ENCODE measurements around the gene SERGEF.
"Not testable (repeated sequence)": the region's sequence is repeated elsewhere in the genome, so short reads cannot be mapped to it uniquely, and the experiment has no call there.

SERGEF gene

DNA sequence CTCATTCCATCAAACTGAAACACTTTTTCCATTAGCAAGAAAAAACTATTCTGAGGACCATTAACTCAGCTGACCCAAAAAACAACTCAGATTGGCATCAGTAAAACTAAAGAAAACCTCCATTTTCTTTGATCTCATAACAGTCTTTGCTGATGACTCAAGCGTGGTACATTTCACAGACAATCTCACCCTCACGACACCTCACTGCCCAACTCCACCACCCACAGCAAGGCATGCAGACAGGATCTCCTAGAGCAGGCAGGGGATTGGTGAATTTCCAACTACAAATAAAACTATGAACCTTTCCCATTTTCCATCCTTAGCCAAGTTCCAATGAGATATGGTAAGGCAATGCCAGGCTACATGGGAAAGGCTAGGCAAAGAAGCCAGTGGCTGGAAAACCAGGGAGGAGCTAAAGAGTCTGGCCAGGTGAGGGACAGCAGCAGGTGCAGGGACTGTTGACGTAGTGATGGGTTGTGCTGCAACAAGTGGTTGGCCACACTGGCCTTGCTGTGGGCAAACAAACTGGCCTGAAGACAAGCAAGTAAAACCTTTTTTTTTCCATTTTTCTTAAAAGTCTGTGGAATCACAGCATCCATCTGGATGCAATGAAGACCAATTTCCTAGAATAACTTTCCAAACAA lies 97.2 kb downstream of the SERGEF start:
- DNase-seq (ENCODE audit: low read depth in 4 of 4, low spot score in 1 of 4), result no peak

DNA sequence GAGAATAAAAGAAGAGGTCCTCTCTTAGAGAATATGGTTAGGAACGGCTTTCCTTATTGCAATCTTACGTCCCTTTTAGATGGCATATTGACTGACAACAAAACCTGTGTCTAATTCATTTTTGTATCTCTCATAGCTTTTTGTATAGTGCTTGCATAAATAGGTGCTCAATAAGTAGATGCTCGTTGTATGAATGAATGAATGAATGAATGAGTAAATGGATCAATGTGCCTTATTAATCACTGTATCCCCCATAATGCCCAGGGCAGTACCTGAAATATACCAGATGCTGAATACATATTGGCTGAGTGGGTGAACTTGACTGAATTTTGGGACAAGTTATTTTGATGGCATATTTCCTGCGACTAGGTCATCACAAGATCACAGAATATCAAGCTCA lies 97.9 kb downstream of the SERGEF start:
- DNase-seq (ENCODE audit: low read depth in 4 of 4, low spot score in 1 of 4), result no peak

DNA sequence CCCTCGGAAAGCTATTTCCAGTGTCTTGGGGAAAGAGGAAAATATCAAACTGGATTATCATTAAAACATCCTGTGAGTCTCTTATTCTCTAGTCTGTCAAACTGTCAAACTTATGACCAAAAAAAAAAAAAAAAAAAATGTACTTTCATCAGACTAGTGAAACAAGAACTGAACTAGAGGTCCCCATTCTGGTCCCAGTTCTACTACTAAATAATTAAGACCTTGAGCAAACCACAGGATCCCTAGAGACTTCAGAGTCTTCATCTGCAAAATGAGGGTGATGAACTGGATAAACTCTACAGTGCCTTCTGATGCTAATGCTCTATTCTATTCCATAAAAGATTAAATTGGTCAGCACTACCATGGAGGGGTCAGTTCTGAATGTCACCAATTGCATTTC lies 105.8 kb downstream of the SERGEF start:
- no peak for DNase-seq (ENCODE audit: low read depth in 4 of 4, low spot score in 1 of 4)

DNA sequence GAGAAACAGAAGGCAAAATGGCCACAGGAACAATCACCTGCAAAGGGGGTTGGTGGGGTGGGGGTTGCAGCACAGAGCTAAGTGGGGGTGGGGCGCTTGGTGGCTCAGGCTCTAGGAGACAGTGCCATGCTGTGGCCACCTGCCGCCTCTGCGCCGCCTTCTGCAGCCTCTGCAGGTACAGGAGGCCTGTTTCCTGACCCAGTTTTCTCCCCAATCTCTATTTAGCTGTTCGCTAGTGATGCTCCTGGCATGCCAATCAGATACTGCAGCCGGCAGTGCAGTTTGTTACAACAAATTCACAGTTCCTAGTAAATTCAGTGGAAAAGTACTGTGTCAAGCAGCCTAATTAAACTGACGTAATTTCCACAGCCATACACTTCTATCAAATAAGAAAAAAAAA lies 106.4 kb downstream of the SERGEF start:
- DNase-seq (ENCODE audit: low read depth in 4 of 4, low spot score in 1 of 4), result no peak

DNA sequence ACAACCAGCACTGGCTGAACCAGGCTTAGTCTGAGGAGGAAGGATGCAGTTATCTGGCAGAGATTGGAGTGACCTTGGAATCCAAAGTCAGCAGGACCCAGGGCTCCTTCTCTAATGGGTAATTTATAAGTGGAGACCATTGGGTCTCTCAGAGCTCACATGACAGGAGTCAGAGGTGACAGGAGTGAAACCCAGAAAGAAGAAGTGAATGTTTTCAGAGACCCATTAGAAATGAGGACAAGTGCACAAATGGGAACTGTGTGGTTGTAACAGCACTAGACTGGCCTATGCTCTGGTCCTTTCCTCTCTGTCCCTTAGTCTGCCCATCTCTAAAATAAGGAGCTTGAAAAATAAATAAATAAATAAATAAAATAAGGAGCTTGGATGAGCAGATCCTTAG lies 107.4 kb downstream of the SERGEF start:
- no peak for DNase-seq (ENCODE audit: low read depth in 4 of 4, low spot score in 1 of 4)

DNA sequence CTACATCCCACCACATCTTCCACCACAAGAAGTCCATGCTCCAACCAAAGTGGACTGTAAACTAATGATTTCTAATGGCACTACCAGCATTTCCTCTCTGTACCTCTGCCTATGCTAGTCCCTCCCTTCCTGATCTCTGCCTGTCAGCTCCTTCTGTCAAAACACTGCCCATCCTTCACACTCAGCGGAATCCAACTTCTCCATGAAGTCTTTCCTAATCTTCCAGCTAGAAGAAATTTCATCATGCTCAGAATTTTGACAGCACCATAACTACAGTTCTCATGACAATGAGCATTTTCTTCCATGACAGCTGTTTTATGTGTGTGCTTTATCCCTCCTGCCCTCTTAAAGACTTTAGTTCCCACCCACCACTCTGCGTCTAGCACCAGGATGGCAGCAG lies 111.4 kb downstream of the SERGEF start:
- no peak for DNase-seq (ENCODE audit: low read depth in 4 of 4, low spot score in 1 of 4)

DNA sequence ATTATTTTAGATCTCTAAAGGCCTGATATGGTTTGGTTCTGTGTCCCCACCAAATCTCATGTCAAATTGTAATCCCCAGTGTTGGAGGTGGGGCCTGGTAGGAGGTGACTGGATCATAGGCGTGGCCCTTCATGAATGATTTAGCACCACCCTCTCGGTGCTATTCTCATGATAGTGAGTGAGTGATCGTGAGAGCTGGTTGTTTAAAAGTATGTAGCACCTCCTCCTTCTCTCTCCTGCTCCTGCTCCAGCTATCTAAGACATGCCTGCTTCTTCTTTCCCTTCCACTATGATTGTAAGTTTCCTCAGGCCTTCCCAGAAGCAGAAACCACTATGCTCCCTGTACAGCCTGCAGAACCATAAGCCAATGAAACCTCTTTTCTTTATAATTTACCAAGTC lies 114.1 kb downstream of the SERGEF start:
- DNase-seq (ENCODE audit: low read depth in 4 of 4, low spot score in 1 of 4), result no peak

DNA sequence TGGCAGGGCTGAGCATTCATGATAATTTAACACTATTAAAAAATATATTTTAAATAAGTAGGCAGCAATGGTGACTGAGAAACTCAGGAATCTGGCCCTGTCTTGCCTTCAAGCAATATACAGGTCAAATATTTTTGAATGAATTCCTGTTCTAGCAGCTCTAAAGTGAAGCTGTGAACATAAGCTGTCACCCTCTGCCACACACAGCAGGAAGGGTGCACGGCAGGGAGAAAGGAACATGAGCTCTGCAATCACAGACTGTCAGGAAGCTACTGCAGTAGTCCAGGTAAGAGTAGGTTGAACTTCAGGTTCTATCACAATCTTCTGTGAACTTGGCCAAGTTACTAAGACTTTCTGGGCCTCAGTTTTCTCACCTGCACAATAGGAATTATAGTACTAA lies 114.8 kb downstream of the SERGEF start:
- DNase-seq (ENCODE audit: low read depth in 4 of 4, low spot score in 1 of 4), result no peak

DNA sequence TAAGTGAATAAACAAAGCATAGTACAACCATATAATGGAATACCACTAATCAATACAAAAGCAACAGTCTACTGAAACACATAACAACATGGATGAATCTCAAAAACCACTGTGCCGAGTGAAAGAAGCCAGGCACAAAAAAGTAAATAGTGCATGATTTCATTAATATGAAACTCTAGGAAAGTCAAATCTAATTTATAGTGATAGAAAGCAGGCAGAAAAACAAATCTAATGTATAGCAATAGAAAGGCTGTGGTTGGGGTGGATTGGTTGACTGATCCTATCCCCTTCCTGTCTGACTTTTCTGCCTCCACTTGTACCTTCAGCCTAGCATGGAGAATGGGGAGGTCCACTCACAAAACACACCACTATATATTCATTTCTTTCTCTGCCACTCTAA lies 115.4 kb downstream of the SERGEF start:
- DNase-seq (ENCODE audit: low read depth in 4 of 4, low spot score in 1 of 4), result no peak

DNA sequence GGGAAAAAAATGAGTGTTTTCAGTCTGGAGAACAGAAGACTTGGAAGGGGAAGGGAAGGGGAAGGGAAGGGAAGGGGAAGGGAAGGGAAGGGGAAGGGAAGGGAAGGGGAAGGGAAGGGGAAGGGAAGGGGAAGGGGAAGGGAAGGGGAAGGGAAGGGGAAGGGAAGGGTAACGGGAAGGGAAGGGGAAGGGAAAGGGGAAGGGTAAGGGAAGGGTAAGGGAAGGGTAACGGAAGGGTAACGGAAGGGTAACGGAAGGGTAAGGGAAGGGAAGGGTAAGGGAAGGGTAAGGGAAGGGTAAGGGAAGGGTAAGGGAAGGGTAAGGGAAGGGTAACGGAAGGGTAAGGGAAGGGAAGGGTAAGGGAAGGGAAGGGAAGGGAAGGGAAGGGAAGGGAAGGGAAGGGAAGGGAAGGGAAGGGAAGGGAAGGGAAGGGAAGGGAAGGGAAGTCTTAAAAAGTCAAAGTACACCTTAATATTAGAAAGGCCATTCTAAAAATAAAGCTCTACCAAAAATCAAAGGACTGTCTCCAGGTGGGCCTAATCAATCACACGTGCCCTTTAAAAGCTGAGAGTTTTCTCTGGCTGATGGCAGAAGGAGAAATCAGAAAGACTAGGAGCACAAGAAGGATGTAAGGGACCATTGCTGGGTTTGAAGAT lies 116.2 kb downstream of the SERGEF start:
- DNase-seq (ENCODE audit: low read depth in 4 of 4, low spot score in 1 of 4), result not testable (repeated sequence)

DNA sequence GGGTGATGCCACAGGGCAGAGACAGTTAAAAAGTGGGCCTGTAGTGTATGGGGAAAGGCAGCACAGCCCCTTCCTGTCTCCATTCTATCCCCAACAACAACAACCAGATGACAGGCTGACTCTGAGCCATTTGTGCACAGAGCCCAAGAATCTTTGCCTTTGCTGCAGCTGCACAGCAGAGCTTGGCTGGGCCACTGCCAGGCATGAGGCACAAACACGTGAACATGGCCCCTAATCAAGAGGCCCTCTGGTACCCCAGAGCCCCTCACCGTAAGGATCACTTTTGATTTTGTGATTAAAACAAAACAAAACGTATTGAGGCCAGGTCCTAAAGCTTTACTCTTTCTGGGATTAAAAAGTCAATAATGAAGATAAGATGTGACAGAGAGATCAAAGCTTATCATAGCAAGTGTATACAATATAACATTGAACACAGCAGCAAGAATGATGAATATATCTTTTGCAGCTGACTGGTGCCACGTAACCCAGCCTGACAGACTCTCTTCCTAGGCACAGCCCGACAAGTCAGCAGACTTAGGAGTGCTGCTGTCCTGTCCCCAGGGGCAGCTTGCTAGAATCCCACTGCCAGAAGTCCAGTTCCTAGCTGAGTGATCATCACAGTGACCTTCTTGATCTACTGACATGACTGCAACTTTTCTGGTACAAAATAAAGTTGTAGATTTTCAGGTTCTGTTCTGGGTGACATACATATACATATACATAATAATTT lies 117.8 kb downstream of the SERGEF start:
- no peak for DNase-seq (ENCODE audit: low read depth in 4 of 4, low spot score in 1 of 4)

DNA sequence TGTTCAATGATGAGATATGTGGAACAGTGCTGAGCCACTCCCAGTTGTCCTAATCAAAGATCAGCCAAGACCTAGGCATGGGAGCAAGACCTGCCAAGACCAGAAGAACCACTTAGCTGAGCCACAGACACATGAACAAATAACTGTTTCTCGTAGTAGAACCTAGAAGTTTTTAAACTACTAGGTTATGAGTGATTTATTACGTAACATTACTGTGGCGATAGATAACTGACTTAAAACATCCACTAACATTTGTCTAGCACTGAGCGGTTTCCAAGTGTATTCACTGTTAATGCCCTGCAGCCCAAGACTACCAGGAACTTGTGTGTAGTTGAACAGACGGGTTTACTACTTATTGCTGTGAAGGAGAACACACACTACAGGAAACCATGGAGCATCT lies 120.4 kb downstream of the SERGEF start:
- no peak for DNase-seq (ENCODE audit: low read depth in 4 of 4, low spot score in 1 of 4)

DNA sequence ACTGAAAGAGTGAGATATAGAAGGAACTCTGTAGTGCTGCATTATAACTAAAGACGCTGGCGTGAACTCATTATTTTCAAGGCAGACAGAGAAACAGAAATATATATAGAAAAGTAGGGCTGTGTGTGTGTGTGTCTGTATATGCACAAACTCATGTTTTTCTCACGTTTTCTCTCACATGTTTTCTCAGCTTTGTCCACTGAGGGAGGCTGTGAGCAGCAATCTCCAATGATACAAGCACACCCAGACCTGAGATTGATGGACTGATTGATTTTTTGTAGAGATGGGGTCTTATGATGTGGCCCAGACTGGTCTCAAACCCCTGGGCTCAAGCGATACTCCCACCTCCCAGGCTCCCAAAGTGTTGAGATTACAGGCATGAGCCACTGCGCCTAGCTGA lies 122.5 kb downstream of the SERGEF start:
- no peak for DNase-seq (ENCODE audit: low read depth in 4 of 4, low spot score in 1 of 4)

DNA sequence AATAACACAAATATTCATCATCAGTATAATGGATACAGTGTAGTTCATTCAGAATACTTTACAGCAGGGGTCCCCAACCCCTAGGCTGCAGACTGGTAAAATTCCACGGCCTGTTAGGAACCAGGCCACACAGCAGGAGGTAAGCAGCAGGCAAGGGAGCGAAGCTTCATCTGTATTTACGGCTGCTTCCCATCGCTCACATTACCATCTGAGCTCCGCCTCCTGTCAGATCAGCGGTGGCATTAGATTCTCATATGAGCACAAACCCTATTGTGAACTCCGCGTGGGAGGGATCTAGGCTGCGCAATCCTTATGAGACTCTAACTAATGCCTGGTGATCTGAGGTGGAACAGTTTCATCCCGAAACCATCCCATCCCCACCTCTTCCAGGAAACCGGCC lies 125.1 kb downstream of the SERGEF start:
- no peak for DNase-seq (ENCODE audit: low read depth in 4 of 4, low spot score in 1 of 4)

DNA sequence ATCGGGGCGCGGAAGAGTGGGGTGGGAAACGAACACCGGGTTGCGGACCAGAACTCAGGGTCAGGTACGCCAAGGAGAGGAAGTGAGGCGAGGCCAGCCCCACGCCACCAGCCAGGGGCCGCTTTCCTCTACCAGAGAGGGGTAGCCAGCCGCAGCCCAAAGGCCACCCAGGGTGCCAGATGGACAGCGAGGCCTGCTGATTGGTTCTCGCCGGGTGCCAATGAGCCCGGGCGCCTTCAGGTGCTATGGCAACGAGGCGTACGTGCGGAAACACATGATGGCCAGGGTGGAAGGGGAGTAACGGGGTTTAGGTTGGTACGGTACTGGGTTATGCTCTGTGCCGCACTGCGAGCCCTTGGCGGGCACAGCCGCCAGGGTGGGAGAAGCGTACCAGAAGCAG lies 128.9 kb downstream of the SERGEF start:
- no peak for DNase-seq (ENCODE audit: low read depth in 4 of 4, low spot score in 1 of 4)

DNA sequence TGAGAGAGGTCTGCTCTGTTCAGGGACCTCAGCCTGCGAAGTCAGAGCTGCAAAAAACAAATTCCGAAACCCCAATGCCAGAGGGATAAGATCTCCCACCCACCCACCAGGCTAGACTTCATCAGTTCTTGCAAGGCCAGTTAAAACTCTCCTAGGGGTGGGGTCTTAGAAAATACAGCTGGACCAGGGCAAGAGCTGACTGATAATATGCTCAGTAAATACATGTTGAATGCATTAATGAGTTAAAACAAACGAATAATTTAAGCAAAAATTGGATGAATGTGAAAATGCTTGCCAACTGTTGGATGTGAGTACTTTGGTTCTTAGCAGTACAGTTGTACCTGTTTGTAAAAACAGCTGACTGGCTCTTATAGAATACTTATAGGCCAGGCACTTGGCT lies 129.8 kb downstream of the SERGEF start:
- DNase-seq (ENCODE audit: low read depth in 4 of 4, low spot score in 1 of 4), result no peak

DNA sequence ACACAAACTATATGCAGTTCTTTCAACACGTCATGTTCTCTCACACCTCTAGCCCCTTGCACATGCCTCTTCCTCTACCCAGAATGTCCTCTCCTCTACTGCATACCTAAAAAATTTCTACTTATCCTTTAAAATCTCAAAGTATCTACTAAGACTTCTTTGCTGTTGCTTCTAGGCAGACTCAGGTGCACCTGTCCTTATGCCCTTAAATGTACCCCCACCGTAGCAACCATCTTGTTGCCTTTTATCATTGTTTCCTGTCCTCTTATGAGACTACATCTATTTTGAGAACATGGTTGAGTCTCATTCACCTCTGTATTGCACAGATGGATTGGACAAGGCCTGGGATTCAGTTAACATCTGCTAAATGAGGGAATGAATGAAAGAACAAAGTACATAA lies 134.1 kb downstream of the SERGEF start:
- no peak for DNase-seq (ENCODE audit: low read depth in 4 of 4, low spot score in 1 of 4)

DNA sequence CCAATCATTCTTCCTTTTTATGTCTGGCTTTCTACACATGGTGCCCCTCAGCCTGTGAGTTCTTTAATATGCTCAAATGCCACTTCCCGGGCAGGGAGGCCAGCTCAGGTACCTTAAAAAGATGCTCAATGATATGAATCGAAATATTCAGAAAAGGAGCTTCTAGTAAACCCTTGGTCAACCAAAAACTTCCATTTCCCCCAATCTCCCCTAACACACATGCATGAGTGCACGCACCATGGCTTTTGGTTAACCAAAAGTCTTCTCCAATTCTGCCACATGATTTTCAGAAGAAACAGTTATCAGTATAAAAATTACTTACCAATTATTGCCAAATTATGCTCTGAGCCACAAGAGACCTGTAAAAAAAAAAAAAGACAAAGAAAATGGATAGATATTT lies 135.0 kb downstream of the SERGEF start:
- DNase-seq (ENCODE audit: low read depth in 4 of 4, low spot score in 1 of 4), result no peak

DNA sequence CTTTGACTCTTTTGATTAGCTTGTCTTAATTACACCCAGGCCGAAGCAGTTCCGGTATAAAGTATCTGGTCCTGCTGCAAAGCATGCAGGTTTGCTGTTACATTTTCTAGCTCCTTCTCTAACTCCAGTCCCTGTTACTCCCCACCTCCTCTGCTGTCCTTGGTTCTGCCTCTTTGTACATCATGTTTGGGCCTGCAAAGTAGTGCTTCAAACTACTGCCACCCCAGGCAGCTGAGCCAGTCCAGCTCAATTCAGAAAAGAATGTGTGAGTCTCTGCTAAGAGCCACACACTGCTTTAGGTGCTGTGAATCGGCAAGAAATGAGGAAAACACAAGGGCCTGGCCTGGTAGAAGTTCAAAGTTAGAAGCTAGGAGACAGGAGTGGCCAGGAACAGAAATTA lies 136.0 kb downstream of the SERGEF start:
- DNase-seq (ENCODE audit: low read depth in 4 of 4, low spot score in 1 of 4), result no peak

DNA sequence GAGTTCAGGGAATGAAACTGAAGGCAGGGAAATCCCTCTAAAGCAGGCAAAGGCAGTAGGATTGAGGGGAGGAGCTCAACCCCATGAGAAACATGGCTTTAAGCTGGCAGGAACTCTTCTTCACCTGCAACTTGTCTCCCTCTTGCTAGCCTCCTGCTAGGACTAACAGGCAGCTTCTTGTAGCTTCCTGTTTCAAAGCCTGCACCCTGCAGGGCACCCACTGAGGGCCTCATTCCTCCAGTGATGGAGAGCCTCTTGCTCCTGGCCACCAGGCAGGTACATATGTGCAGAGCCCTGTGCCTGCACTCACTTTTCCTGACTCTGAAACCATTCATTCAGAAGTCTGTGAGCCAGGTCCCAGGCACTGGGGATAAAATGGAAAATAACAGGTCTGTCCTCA lies 137.0 kb downstream of the SERGEF start:
- DNase-seq (ENCODE audit: low read depth in 4 of 4, low spot score in 1 of 4), result no peak

DNA sequence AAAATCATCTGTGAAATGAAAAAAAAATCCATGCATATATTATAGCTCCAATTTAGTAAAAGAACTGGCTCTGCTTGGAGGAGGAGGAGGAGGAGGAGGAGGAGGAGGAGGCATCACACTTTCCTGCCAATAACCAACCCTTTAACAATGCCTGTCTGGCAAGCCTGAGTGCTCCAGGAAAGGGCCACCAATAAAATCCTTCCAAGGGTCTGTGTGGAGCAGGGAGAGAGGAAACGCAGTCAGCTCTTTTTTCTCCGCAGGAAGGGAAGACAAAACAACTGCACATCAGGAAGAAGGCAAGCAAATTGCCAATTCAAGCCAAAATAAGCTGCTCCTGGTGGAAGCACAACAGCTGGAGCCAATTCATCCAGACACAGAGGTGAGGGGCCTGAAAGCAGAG lies 139.3 kb downstream of the SERGEF start:
- DNase-seq (ENCODE audit: low read depth in 4 of 4, low spot score in 1 of 4), result no peak

DNA sequence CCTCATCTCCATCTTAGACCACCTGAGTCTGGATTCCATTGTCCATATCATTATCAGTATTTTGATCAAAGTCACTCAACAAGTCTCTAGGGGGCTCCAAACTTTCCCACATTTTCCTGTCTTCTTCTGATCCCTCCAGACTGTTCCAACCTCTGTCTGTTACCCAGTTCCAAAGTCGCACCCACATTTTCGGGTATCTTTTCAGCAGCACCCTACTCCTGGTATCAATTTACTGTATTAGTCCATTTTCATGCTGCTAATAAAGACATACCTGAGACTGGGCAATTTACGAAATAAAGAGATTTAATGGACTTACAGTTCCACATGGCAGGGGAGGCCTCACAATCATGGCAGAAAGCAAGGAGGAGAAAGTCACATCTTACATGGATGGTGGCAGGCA lies 144.4 kb downstream of the SERGEF start:
- not testable (repeated sequence) for DNase-seq (ENCODE audit: low read depth in 4 of 4, low spot score in 1 of 4)

DNA sequence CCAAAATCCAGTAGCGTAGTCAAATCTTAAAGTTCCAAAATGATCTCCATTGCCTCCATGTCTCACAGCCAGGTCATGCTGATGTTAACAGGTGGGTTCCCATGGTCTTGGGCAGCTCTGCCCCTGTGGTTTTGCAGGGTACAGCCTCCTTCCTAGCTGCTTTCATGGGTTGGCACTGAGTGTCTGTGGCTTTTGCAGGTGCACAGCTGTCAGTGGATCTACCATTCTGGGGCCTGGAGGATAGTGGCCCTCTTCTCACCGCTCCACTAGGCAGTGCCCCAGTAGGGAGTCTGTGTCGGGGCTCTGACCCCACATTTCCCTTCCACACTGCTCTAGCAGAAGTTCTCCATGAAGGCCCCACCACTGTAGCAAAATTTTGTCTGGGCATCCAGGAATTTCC lies 145.5 kb downstream of the SERGEF start:
- no peak for DNase-seq (ENCODE audit: low read depth in 4 of 4, low spot score in 1 of 4)
